SK-N-MC (cell line): Measurements from ENCODE around the gene CDKAL1.

Source experiments
- EZH2 ChIP-seq: fragments of 200-600 bp; sonication (generic); IDR thresholded peaks from one replicate; pipeline ENCODE4 v1.6.1; 2017; ENCODE audit warnings: antibody characterized with exemption
- FOXP2 ChIP-seq: optimal IDR thresholded peaks from 2 replicates; pipeline ENCODE3; 2011; ENCODE audit warnings: mild to moderate bottlenecking, moderate library complexity; ENCODE audit not compliant: insufficient read depth; ENCODE audit errors: extremely low read length, control extremely low read depth
- POLR2AphosphoS5 ChIP-seq: IDR thresholded peaks from 2 replicates; pipeline ENCODE4 v1.6.1; 2012; ENCODE audit warnings: mild to moderate bottlenecking, low read depth, low read length, borderline replicate concordance

GRCh38 chr6:20915626-20916025 is 381.4 kb downstream of the CDKAL1 start:
- TF ChIP-seq POLR2AphosphoS5 (no peak), EZH2 (no peak), FOXP2 (no peak)
